ENCODE data around the gene NTN5. TPM values are rescaled to one million over a fixed set of nuclear protein-coding genes. Genes with fewer than 3 reads are reported as not detected.

Gene NTN5
- total RNA-seq, 1 experiment from 2014 or later: not detected

DNA sequence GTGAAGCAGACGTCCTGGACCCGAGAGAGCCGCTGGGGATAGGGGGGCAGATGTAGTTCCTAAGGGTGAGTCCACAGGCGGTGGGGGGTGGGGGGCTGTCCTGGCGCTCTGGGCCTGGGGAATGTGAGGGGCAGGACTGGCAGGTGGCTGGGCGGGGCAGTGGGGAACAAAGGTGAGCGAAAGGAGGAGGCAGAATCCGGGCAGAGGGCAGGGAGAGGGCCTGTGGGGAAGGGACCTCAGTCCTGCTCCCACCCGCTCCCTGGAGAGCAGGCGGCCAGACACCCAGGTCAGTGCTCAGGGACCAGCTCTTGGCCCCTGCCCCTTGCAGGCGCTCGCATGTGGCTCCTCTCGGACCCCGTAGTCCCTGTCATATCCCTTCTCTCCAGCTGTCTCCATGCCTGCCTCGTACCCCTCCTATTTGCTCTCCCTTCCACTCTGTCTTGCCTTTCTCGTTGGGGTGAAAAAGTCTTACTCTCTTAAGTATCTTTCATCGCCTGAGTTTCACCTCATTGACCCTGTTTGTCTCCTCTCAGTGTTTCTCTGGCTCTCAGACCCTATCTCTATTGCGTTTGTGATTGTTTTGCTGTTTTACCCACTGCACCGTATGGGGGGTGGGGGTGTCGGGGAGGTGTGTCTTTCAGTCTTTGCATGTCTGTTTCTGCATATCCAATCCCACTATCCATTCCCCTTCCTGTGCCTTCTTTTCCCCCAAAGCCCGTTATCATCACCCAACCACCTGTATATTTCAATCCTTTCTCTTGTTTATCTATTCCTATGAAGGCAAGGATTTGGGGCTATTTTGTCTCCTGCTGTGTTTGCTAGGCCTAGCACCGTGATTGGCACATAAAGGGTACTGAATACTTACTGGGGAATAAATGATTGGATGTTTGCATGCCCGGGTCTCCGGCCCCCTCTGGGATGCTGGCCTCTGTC, 47.8 kb downstream of the NTN5 start:
- no peaks in the 10 kb centered on the region for H3K9me3 Mint-ChIP-seq (ENCODE audit: unreplicated experiment)
- peak overlapping the region; percentile 71 for H3K4me3 Mint-ChIP-seq (ENCODE audit: unreplicated experiment)
- TF ChIP-seq, protein P1, sequence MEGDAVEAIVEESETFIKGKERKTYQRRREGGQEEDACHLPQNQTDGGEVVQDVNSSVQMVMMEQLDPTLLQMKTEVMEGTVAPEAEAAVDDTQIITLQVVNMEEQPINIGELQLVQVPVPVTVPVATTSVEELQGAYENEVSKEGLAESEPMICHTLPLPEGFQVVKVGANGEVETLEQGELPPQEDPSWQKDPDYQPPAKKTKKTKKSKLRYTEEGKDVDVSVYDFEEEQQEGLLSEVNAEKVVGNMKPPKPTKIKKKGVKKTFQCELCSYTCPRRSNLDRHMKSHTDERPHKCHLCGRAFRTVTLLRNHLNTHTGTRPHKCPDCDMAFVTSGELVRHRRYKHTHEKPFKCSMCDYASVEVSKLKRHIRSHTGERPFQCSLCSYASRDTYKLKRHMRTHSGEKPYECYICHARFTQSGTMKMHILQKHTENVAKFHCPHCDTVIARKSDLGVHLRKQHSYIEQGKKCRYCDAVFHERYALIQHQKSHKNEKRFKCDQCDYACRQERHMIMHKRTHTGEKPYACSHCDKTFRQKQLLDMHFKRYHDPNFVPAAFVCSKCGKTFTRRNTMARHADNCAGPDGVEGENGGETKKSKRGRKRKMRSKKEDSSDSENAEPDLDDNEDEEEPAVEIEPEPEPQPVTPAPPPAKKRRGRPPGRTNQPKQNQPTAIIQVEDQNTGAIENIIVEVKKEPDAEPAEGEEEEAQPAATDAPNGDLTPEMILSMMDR (IDR thresholded peaks at IDR 0.05; ENCODE audit: unreplicated experiment): no peak
- BruUV-seq (replicated peaks): no TSS peak
- no peak for DNase-seq (ENCODE audit: unreplicated experiment)
- H3K27me3 Mint-ChIP-seq (ENCODE audit: insufficient read depth, unreplicated experiment): no peaks in the 10 kb centered on the region
- H3K36me3 Mint-ChIP-seq (ENCODE audit: insufficient read depth, unreplicated experiment): peaks cover 27% of the 10 kb centered on the region
- peaks cover 27% of the 10 kb centered on the region for H3K4me1 Mint-ChIP-seq (ENCODE audit: insufficient read depth, unreplicated experiment)
- H3K27ac Mint-ChIP-seq (ENCODE audit: low read depth, unreplicated experiment): no peak overlapping the region
- ChIA-PET POLR2A (interaction anchor here (0.6 kb wide), 1 partner anchor 9 kb away, joined by 3 read pairs; no protein-coding TSS in a partner anchor), CTCF (no interaction called here)
- intact Hi-C loops (cut with micrococcal nuclease): no loop called here

DNA sequence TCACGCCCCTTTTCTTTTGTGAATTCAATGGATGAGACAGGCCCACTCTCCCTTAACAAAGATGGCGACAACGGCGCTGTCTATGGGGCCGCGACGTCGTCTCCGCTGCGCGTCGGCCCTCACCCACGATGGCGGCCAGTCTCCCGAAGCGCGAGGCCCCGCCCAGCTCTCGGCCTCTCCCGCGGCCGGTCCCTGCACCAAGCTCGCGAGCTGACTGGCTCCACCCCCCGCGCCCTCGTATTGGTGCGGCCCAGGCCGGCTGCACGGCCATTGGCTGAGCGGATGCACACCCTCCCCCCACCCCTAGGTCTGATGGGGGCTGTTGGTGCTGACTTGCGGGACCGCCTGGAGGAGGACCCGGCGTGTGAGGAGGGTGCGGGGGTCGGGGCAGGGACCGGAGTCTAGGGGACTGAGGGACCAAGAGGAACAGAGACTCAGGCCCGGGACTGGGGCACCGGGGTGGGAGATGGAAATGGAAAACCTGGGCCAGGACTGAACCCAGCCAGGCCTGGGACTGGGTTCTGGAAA, 48.7 kb downstream of the NTN5 start:
- DNase-seq (ENCODE audit: unreplicated experiment): peak; percentile 95
- POLR2A ChIA-PET: interaction anchor here (0.5 to 2.3 kb wide), 5 partner anchors 10 to 663 kb away, joined by 3 to 21 read pairs (median 3); partner anchors contain the start of gene CA11
- peaks cover 23% of the 10 kb centered on the region for H3K36me3 Mint-ChIP-seq (ENCODE audit: insufficient read depth, unreplicated experiment)
- no TSS peak for BruUV-seq (replicated peaks)
- H3K27ac Mint-ChIP-seq (ENCODE audit: low read depth, unreplicated experiment): peak overlapping the region; percentile 78
- H3K27me3 Mint-ChIP-seq (ENCODE audit: insufficient read depth, unreplicated experiment): no peaks in the 10 kb centered on the region
- peaks cover 34% of the 10 kb centered on the region for H3K4me1 Mint-ChIP-seq (ENCODE audit: insufficient read depth, unreplicated experiment)
- TF ChIP-seq, protein P1 (IDR thresholded peaks at IDR 0.05; ENCODE audit: unreplicated experiment): no peak
- CTCF ChIA-PET: no interaction called here
- intact Hi-C loops (cut with micrococcal nuclease): no loop called here
- H3K4me3 Mint-ChIP-seq (ENCODE audit: unreplicated experiment): peak overlapping the region; percentile 71
- H3K9me3 Mint-ChIP-seq (ENCODE audit: unreplicated experiment): no peaks in the 10 kb centered on the region

DNA sequence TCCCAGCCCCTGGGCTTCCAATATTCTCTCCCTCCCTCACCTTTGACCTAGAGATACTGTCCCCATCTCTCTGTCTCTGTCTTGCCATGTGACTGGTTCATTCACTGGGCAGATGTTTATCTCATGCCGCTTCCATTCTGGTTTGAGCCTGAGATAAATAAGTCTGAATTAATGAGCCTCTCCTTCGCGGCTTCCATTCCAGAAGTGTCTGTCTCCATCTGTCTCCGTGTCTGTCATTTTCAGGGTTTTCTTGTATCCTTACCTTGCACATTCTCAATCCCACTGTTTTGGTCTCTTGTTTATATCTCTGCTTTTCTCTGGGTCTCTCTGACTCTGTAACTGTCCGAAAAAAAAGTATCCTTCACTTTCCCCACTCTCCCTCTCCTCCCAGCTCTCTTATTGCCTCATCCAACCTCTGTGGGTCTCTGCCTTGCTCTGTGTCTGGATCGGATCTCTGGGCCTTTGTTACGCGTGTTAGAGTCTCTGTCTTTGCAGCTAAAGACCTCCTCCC, 49.2 kb downstream of the NTN5 start:
- H3K4me3 Mint-ChIP-seq (ENCODE audit: unreplicated experiment): peak overlapping the region; percentile 71
- no peak for DNase-seq (ENCODE audit: unreplicated experiment)
- intact Hi-C loops (cut with micrococcal nuclease): no loop called here
- H3K4me1 Mint-ChIP-seq (ENCODE audit: insufficient read depth, unreplicated experiment): peaks cover 34% of the 10 kb centered on the region
- no peaks in the 10 kb centered on the region for H3K27me3 Mint-ChIP-seq (ENCODE audit: insufficient read depth, unreplicated experiment)
- ChIA-PET POLR2A (interaction anchor here (0.5 to 2.3 kb wide), 3 partner anchors 10 to 662 kb away, joined by 3 to 21 read pairs (median 3); partner anchors contain the start of gene CA11), CTCF (no interaction called here)
- TF ChIP-seq, protein P1 (IDR thresholded peaks at IDR 0.05; ENCODE audit: unreplicated experiment): no peak
- peak overlapping the region; percentile 78 for H3K27ac Mint-ChIP-seq (ENCODE audit: low read depth, unreplicated experiment)
- BruUV-seq (replicated peaks): no TSS peak
- H3K36me3 Mint-ChIP-seq (ENCODE audit: insufficient read depth, unreplicated experiment): peaks cover 25% of the 10 kb centered on the region
- no peaks in the 10 kb centered on the region for H3K9me3 Mint-ChIP-seq (ENCODE audit: unreplicated experiment)
